MV-4-11 (cell line): Measurements from ENCODE around the gene TBC1D32.
A peak's percentile ranks its signal among the peaks of the same experiment; 100 is the strongest.
"Not testable (repeated sequence)": the region's sequence is repeated elsewhere in the genome, so short reads cannot be mapped to it uniquely, and the experiment has no call there.

Source experiments
- DNase-seq: peaks from one replicate; lab custom pipeline; 2025; lab: John Stamatoyannopoulos, UW

TBC1D32 gene

GRCh38 chr6:121110733-121111132 lies 223.5 kb downstream of the TBC1D32 start:
- DNase-seq, result no peak

GRCh38 chr6:121106962-121107361 lies 227.3 kb downstream of the TBC1D32 start:
- DNase-seq, result no peak

GRCh38 chr6:121105461-121105860 lies 228.8 kb downstream of the TBC1D32 start:
- DNase-seq, result no peak

- DNase-seq, result no peak
Measured at GRCh38 chr6:121093928-121094327, 240.4 kb downstream of the TBC1D32 start.

- no peak for DNase-seq
Measured at GRCh38 chr6:121090492-121090891, 243.8 kb downstream of the TBC1D32 start.

GRCh38 chr6:121086876-121087275 lies 247.4 kb downstream of the TBC1D32 start:
- no peak for DNase-seq

- no peak for DNase-seq
Measured at GRCh38 chr6:121076119-121076518, 258.2 kb downstream of the TBC1D32 start.

GRCh38 chr6:121068749-121069148 lies 265.5 kb downstream of the TBC1D32 start:
- not testable (repeated sequence) for DNase-seq

- no peak for DNase-seq
Measured at GRCh38 chr6:121067381-121067780, 266.9 kb downstream of the TBC1D32 start.

- no peak for DNase-seq
Measured at GRCh38 chr6:121064345-121064744, 269.9 kb downstream of the TBC1D32 start.

GRCh38 chr6:121055572-121056163 lies 278.6 kb downstream of the TBC1D32 start:
- DNase-seq, result peak; percentile 44

GRCh38 chr6:121048593-121048992 lies 285.7 kb downstream of the TBC1D32 start:
- DNase-seq, result peak; percentile 76

- DNase-seq, result not testable (repeated sequence)
Measured at GRCh38 chr6:121044905-121045304, 289.4 kb downstream of the TBC1D32 start.

GRCh38 chr6:121043706-121044105 lies 290.6 kb downstream of the TBC1D32 start:
- DNase-seq, result not testable (repeated sequence)

GRCh38 chr6:121043211-121043610 lies 291.1 kb downstream of the TBC1D32 start:
- peak; percentile 23 for DNase-seq

GRCh38 chr6:121042766-121043165 lies 291.5 kb downstream of the TBC1D32 start:
- DNase-seq, result no peak

- DNase-seq, result no peak
Measured at GRCh38 chr6:121040831-121041230, 293.4 kb downstream of the TBC1D32 start.

- no peak for DNase-seq
Measured at GRCh38 chr6:121033091-121033490, 301.2 kb downstream of the TBC1D32 start.

- no peak for DNase-seq
Measured at GRCh38 chr6:121032268-121033006, 301.8 kb downstream of the TBC1D32 start.
